Body of pancreas (tissue), 4 donors: ENCODE measurements around the gene RNLS.

Experiments
- CTCF ChIP-seq, 7 experiments: fragments of 450-650 bp in 4 of 7; fragments of 200-600 bp in 3 of 7; sonication (generic) in 3 of 7; IDR thresholded peaks; one replicate each; pipeline ENCODE4 v1.5.1; 2016 to 2019; ENCODE audit warnings: antibody characterized with exemption in 7 of 7
- POLR2A ChIP-seq, 3 donors: fragments of 450-650 bp; IDR thresholded peaks; one replicate each; pipeline ENCODE4 v1.6.1; 2016; ENCODE audit warnings: antibody characterized with exemption in 3 of 3, mild to moderate bottlenecking in 2 of 3

- TF ChIP-seq CTCF (IDR thresholded peaks at IDR 0.05) (no peak), POLR2A (IDR thresholded peaks at IDR 0.05) (no peak)
Measured at GRCh38 chr10:88312855-88313254, 270.3 kb downstream of the RNLS start.
